ENCODE data around the gene L3MBTL4.

GRCh38 chr18:6210349-6211173, 204.2 kb downstream of the L3MBTL4 start:
- TF ChIP-seq CTCF (IDR thresholded peaks at IDR 0.05; ENCODE audit: low read depth, low read length, missing input control) (no peak), MAX (IDR thresholded peaks at IDR 0.05) (peak; percentile 65), REST (IDR thresholded peaks at IDR 0.05) (peak; percentile 91), SP1 (IDR thresholded peaks at IDR 0.05) (peak; percentile 84), TAF1 (conservative IDR thresholded peaks at IDR 0.05) (no peak), JUND (IDR thresholded peaks at IDR 0.05) (peak; percentile 96 to 98), ZBTB33 (IDR thresholded peaks at IDR 0.05) (peak; percentile 87), RAD21 (IDR thresholded peaks at IDR 0.05) (peak; percentile 50 to 56), FOXA2 (IDR thresholded peaks at IDR 0.05) (peak; percentile 72), NR2F2 (IDR thresholded peaks at IDR 0.05) (peak; percentile 45), RXRA (IDR thresholded peaks at IDR 0.05) (peak; percentile 85 to 98), ATF3 (IDR thresholded peaks at IDR 0.05) (peak; percentile 81), GABPA (IDR thresholded peaks at IDR 0.05 in 1 of 2, conservative IDR thresholded peaks at IDR 0.05 in 1 of 2) (no peak)

Data from liver (tissue), 3 donors.